Hippocampal formation (tissue), 2 donors: ENCODE data around the gene WDR46.
A peak's percentile ranks its signal among the peaks of the same experiment; 100 is the strongest.

Source experiments
- DNase-seq, 2 donors: peaks; one replicate each; lab custom pipeline; 2025; lab: John Stamatoyannopoulos, UW

The WDR46 gene

GRCh38 chr6:33288921-33289783 is at the start of gene WDR46, which contains the start of gene PFDN6:
TSS of gene WDR46 (minus strand) at chr6:33289239. CDS start at chr6:33289170, 69 bp downstream.
TSS of gene PFDN6 (plus strand) at chr6:33289601. CDS start at chr6:33289857, 256 bp downstream.
- DNase-seq, result peak; percentile 91 to 98

DNA sequence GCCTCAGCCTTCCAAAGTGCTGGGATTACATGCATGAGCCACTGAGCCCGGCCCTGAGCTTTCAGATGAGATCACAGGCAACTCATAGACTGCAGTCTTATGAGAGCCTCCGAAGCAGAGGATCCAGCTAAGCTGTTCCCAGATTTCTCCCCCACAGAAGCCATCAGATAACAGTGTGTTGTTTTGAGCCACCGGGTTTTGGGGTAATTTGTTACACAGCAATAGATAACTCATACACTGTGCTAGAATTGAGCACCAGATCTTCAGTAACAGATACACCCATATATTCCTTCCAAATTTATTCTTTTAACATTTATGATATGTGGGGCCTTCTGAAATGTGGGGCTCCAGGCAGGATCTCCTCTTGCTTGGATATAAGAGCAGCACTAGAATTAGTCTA is 47.5 kb upstream of the WDR46 start:
- DNase-seq, result no peak

GRCh38 chr6:33335916-33336315 is 46.9 kb upstream of the WDR46 start:
- DNase-seq, result no peak

- DNase-seq, result no peak
Observed at GRCh38 chr6:33333666-33334065, 44.6 kb upstream of the WDR46 start.

GRCh38 chr6:33330736-33331135 is 41.7 kb upstream of the WDR46 start:
- DNase-seq, result no peak

DNA sequence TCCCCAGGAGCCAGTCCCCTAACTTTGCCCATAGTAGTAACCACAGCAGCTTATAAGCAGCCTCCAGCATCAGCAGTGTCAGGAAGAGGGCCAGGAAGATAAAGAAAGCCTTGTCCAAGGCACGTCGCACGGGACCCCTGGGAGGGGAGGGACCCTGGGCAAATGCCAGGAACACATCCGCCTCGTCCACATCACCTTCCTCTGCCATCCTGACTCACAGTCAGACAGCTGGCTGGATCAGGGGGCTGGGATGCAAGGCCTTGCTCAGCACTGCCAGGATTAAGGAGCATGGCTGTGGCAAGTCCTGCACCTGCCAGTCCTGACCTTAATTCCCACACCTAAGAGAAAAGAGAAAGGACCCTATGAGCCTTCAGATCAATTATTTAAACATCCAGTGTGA is 40.0 kb upstream of the WDR46 start:
- no peak for DNase-seq

- no peak for DNase-seq
Observed at GRCh38 chr6:33324125-33324524, 35.1 kb upstream of the WDR46 start.

GRCh38 chr6:33323623-33323948 is 34.5 kb upstream of the WDR46 start:
- no peak for DNase-seq

GRCh38 chr6:33321227-33321626 is 32.2 kb upstream of the WDR46 start:
- DNase-seq, result no peak

GRCh38 chr6:33320315-33321181 is 31.5 kb upstream of the WDR46 start:
- no peak for DNase-seq

GRCh38 chr6:33319939-33320314 is 30.9 kb upstream of the WDR46 start:
- DNase-seq, result no peak

GRCh38 chr6:33318426-33319073 is 29.5 kb upstream of the WDR46 start:
- DNase-seq, result no peak

- peak; percentile 98 to 100 for DNase-seq
Observed at GRCh38 chr6:33317669-33318425, 28.8 kb upstream of the WDR46 start, which contains the start of gene ZBTB22. TSS of gene ZBTB22 (minus strand) at chr6:33317744. CDS start at chr6:33316916, 828 bp downstream.

- DNase-seq, result peak in 1 of 2 donors; percentile 60
Observed at GRCh38 chr6:33317419-33317668, 28.3 kb upstream of the WDR46 start.

- no peak for DNase-seq
Observed at GRCh38 chr6:33316603-33317418, 27.8 kb upstream of the WDR46 start.

GRCh38 chr6:33315793-33316602 is 27.0 kb upstream of the WDR46 start:
- no peak for DNase-seq

DNA sequence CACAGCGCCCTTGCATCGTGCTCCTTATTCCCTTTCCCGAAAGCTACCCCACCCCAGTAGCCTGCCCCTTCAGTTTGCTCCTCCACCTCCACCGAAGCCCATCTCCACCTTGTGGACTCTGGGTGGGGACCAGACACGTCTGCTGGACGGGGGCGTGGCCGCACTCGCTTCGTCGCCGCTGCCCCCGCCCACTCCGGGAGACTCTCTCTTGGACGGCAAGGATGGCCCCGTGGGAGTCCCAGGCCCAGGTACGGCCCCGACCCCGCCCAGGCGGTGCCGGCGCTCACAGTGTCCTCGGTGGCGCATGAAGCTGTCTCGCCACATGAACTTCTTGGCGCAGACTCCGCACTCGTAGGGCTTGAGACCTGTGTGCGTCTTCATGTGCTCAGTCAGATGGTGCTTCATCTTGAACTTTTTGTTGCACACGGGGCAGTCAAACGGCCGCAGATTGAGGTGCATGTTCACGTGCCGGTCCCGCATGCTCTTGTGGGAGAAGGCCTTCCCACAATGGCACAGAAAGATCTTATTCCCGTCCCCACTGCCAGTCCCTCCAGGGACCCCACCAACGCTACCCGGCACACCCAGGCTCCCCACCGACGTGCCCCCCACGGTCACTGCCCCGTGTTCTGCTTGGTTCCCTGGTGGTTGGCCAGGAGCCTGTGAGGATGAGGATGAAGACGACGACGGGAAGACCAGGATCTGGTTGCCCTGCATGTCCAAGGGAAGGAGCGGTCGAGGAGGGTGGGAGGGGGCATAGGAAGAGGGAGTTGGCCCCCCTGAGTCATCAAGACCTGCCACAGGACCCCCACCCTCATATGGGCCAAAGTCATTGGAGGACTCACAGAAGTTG is 26.1 kb upstream of the WDR46 start:
- DNase-seq, result no peak

DNA sequence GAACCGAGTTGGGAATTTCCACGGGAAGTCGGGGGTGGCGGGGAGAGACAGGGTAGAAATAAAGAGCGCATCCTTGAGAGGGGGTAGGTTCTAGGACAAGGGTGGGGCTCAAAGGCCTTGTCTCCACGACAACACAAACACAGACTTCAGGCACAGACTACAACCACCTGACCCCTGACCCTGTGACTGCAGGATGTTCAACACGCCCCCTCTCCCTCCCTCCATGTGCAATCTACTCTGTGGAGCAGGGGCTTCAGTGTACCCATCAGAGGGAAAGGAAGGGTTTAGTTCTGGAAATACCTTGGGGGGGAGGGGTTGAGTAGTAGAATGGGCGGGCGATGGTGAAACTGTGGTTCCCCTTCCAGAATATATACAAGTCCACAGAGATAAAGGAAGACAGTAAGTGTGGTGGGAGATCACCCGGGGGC is 25.5 kb upstream of the WDR46 start:
- peak in 1 of 2 donors; percentile 47 for DNase-seq
